ENCODE measurements around the gene ACOT8.

- no peak for TF ChIP-seq REST (IDR thresholded peaks at IDR 0.05; ENCODE audit: insufficient replicate concordance, low read depth)
- TF ChIP-seq CTCF (IDR thresholded peaks at IDR 0.05; ENCODE audit: insufficient read depth, low read length), result no peak
- no peak for TF ChIP-seq POLR2AphosphoS5 (IDR thresholded peaks at IDR 0.05; ENCODE audit: low read depth)
- no peak for TF ChIP-seq GABPA (IDR thresholded peaks at IDR 0.05; ENCODE audit: low read depth)
- no peak for TF ChIP-seq SPI1 (IDR thresholded peaks at IDR 0.05; ENCODE audit: borderline replicate concordance, low read depth)
Measured at GRCh38 chr20:45816951-45817350, 40.2 kb downstream of the ACOT8 start.

Data from HL-60 (cell line).